HG02759 (cell line): Measurements from ENCODE around the gene SBF1.

Experiments used
- ATAC-seq: cut with Tn5 transposase; IDR thresholded peaks from one replicate; pipeline ENCODE4 v1.9.1; 2021; ENCODE audit warnings: mild to moderate bottlenecking, moderate library complexity; ENCODE audit not compliant: unreplicated experiment

SBF1 gene

GRCh38 chr22:50486561-50487289 is 11.9 kb upstream of the SBF1 start, which contains the start of gene MIOX:
Gene MIOX (plus strand): TSS chr22:50486859. CDS start chr22:50486898, 39 bp downstream.
- ATAC-seq = no peak

GRCh38 chr22:50485221-50486131 is 10.6 kb upstream of the SBF1 start:
- no peak for ATAC-seq

- ATAC-seq = no peak
These were observed 9.4 kb upstream of the SBF1 start for GRCh38 chr22:50483977-50484853.

- ATAC-seq = no peak
These were observed 8.7 kb upstream of the SBF1 start for GRCh38 chr22:50483556-50483955.

GRCh38 chr22:50483106-50483505 is 8.3 kb upstream of the SBF1 start:
- ATAC-seq = no peak

GRCh38 chr22:50482107-50483074 is 7.6 kb upstream of the SBF1 start:
- no peak for ATAC-seq

GRCh38 chr22:50481440-50482106 is 6.7 kb upstream of the SBF1 start, which contains the start of gene ADM2:
Gene ADM2 (plus strand): TSS chr22:50481543. CDS start chr22:50481848, 305 bp downstream.
- no peak for ATAC-seq

- ATAC-seq = no peak
These were observed 6.2 kb upstream of the SBF1 start for GRCh38 chr22:50481045-50481439.

- no peak for ATAC-seq
These were observed 4.9 kb upstream of the SBF1 start for GRCh38 chr22:50479721-50480120.

GRCh38 chr22:50477923-50478322 is 3.1 kb upstream of the SBF1 start:
- no peak for ATAC-seq

- no peak for ATAC-seq
These were observed 2.0 kb upstream of the SBF1 start for GRCh38 chr22:50476868-50477267.

GRCh38 chr22:50475652-50476002 is 792 bp upstream of the SBF1 start:
- ATAC-seq = no peak

- peak; percentile 2 for ATAC-seq
These were observed 772 bp downstream of the SBF1 start for GRCh38 chr22:50473855-50474671.

GRCh38 chr22:50473088-50473487 is 1.7 kb downstream of the SBF1 start:
- ATAC-seq = no peak

- ATAC-seq = no peak
These were observed 2.9 kb downstream of the SBF1 start for GRCh38 chr22:50471962-50472361.

GRCh38 chr22:50471197-50471847 is 3.5 kb downstream of the SBF1 start:
- ATAC-seq = no peak

- peak; percentile 7 for ATAC-seq
These were observed 4.3 kb downstream of the SBF1 start for GRCh38 chr22:50470491-50470890.
